WI38 (cell line): Measurements from ENCODE around the gene KRT1.

ENCODE experiments used
- H3K4me3 ChIP-seq: 2 replicates; pipeline ENCODE4 v1.5.1; 2011; ENCODE audit warnings: low read depth, mild to moderate bottlenecking, control low read depth, low read length
- TF ChIP-seq, protein P1 (sequence below): IDR thresholded peaks from 2 replicates; pipeline ENCODE4 v1.5.1; 2012; ENCODE audit warnings: low read depth, mild to moderate bottlenecking, control low read depth, low read length

The KRT1 gene

DNA sequence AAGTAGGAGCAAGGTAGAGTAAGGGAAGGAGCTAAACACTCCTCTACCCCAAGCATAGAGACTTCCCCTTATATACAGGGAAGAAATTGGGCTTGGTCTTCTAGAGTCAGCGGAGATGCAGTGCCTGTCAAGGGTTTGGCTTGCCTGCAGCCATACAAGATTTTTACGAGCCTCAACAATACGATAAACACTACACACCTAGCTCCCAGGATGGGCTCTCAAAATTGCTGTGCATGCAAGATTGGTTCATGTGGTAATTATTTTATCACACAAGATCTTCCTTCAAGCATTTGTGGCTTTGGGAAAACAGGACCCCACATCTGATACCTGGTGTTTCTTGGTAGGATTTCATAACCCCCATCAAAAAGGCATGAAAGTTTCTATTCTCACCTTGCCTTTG is at the start of gene KRT1:
Gene KRT1 (minus strand): TSS at position 45 of the 400 bp plus-strand sequence. CDS start 59 bp downstream, outside the sequence.
- TF ChIP-seq, protein P1, sequence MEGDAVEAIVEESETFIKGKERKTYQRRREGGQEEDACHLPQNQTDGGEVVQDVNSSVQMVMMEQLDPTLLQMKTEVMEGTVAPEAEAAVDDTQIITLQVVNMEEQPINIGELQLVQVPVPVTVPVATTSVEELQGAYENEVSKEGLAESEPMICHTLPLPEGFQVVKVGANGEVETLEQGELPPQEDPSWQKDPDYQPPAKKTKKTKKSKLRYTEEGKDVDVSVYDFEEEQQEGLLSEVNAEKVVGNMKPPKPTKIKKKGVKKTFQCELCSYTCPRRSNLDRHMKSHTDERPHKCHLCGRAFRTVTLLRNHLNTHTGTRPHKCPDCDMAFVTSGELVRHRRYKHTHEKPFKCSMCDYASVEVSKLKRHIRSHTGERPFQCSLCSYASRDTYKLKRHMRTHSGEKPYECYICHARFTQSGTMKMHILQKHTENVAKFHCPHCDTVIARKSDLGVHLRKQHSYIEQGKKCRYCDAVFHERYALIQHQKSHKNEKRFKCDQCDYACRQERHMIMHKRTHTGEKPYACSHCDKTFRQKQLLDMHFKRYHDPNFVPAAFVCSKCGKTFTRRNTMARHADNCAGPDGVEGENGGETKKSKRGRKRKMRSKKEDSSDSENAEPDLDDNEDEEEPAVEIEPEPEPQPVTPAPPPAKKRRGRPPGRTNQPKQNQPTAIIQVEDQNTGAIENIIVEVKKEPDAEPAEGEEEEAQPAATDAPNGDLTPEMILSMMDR = no peak
- H3K4me3 ChIP-seq = no peak within 1 kb of the TSS

DNA sequence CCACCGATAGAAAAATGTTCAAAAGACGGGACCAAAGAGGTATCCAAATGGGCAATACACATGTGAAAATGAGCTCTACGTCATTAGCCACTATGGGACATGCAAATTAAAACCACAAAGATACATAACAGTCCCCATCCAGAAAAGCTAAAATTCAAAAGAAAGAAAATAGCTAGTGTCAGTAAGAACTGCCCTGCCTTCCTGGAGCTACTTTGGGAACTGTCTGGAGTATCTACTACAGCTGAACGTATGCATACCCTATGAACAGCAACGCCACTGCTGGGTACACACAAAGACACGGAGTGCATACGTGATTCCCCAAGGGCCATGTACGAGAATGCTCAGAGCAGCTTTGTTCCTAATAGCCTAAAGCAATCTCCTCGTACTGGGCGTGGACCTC is 48.9 kb upstream of the KRT1 start:
- no peak overlapping the region for H3K4me3 ChIP-seq
- TF ChIP-seq, protein P1 = no peak

DNA sequence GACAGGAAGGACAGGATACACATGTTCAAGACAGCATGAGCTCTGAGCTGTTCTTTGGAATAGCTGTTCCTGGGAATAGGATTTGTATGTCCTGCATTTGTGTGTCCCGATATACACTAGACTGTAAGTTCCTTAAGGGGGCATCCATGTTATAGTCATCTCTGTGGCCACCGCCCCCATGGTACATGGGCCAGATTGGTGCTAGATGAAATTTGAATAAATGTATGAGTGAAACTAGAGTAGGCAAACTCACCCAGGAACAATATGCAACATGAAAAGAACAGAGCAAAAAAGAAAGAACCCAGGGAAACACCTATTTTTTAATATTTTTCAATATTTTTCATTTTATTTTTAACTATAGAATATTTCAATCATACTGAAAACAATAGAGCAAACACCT is 48.2 kb upstream of the KRT1 start:
- no peak overlapping the region for H3K4me3 ChIP-seq
- TF ChIP-seq, protein P1 = no peak

DNA sequence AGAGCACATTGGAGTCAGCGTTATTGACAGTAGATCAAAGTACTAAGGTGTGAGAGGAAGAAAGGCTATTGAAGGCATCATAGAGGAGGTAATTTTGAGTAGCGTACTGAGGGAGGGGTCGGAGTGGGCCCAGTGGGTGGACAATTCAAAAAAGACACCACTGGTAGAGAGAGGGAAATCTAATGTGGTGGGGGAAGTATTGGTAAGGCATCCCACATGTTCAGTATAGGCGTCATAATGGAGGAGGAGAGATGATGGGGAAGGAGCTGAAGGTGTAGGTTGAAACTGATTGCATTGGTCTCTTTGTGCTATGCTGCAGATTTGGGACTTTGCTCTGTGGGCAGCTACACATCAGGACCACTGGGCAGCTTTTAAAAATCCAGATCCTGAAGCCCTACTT is 46.8 kb upstream of the KRT1 start:
- TF ChIP-seq, protein P1 = no peak
- no peak overlapping the region for H3K4me3 ChIP-seq

DNA sequence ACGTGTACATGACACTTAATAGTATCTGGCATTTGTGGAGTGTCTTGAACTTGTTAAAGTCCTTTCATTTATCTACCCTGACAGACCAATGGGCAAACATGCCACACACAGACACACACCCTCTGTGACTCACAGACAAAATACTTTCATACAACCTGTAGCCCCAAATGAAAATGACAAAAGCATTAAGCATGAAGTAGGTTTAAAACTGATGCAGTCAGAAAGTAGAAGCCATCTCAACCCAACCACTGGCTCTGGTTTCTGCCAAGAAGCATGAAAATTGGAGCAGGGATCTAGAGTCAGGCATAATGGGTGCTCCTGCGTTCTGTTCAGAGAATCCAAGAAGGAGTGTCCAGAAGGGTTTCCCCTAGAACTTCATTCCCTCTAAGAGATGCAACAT is 46.2 kb upstream of the KRT1 start:
- TF ChIP-seq, protein P1 = no peak
- no peak overlapping the region for H3K4me3 ChIP-seq

DNA sequence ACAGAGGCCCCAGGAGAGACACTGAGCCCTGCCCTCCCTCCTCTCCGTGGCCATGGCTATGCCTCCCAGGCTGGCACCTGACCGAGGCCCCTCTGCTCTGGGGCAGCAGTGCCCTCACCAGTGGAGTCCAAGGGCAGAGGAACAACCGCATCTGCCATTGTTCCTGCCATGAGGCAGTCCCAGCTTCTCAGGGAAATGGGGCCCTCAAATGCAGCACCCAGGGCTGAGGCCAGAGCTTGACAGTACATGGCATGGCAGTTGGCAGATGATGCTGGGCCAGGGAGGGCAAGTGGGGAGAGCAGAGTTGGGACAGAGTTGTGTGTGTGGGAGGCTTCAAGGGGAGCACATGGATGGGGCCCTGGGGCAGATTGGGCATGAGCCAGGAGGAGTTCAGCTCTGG is 44.2 kb upstream of the KRT1 start:
- TF ChIP-seq, protein P1 = no peak
- no peak overlapping the region for H3K4me3 ChIP-seq

DNA sequence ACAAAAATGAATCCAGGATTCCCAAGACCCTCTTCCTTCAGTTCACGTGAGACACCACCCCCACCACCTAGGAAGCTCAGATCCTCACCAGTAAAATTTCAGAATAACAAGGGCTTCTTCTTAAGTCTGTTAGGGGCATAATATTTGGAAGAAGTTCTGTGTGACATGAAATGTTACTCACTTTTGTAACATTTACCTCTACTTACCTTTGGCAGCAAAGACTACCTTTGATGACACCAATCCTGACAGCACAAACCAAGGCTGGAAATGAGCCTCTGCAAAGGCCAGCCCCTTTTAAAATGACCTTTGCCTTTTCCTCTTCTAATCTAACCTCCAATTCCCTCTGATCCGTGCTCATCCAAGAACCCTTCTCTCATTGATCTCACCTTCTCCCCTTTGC is 42.5 kb upstream of the KRT1 start:
- H3K4me3 ChIP-seq = no peak overlapping the region
- TF ChIP-seq, protein P1 = no peak
